Smooth muscle cell (in vitro differentiated cells): Measurements from ENCODE around the gene SUGP2. TPM values are rescaled to one million over a fixed set of nuclear protein-coding genes. Genes with fewer than 3 reads are reported as not detected.
A peak's percentile ranks its signal among the peaks of the same experiment; 100 is the strongest.

Source experiments
- DNase-seq: peaks from one replicate; lab custom pipeline; 2025; ENCODE audit not compliant: unreplicated experiment; lab: John Stamatoyannopoulos, UW
- H2AFZ ChIP-seq: fragments of 200-600 bp; sonication (generic); 2 replicates; pipeline ENCODE4 v1.6.0; 2016; ENCODE audit warnings: antibody characterized with exemption, low read depth, mild to moderate bottlenecking
- H3F3A ChIP-seq: fragments of 200-600 bp; sonication (generic); 2 replicates; pipeline ENCODE4 v1.6.0; 2017; ENCODE audit warnings: antibody characterized with exemption, low read depth
- H3K27ac ChIP-seq: fragments of 200-600 bp; sonication (generic); 2 replicates; pipeline ENCODE4 v1.5.1; 2016; ENCODE audit warnings: low read depth, mild to moderate bottlenecking
- H3K27me3 ChIP-seq: fragments of 200-600 bp; sonication (generic); 2 replicates; pipeline ENCODE4 v1.6.1; 2016; ENCODE audit warnings: low read depth, mild to moderate bottlenecking
- H3K36me3 ChIP-seq: fragments of 200-600 bp; sonication (generic); 2 replicates; pipeline ENCODE4 v1.5.1; 2016; ENCODE audit warnings: low read depth
- H3K4me1 ChIP-seq: fragments of 200-600 bp; sonication (generic); 2 replicates; pipeline ENCODE4 v1.5.1; 2016; ENCODE audit warnings: low read depth
- H3K4me2 ChIP-seq: fragments of 200-600 bp; sonication (generic); 2 replicates; pipeline ENCODE4 v1.6.0; 2016; ENCODE audit warnings: mild to moderate bottlenecking
- H3K4me3 ChIP-seq: fragments of 200-600 bp; sonication (generic); 2 replicates; pipeline ENCODE4 v1.5.1; 2016; ENCODE audit warnings: mild to moderate bottlenecking
- H3K79me2 ChIP-seq: fragments of 200-600 bp; sonication (generic); 2 replicates; pipeline ENCODE4 v1.6.0; 2016; ENCODE audit warnings: low read depth, mild to moderate bottlenecking
- H3K9ac ChIP-seq: fragments of 200-600 bp; sonication (generic); 2 replicates; pipeline ENCODE4 v1.6.0; 2016; ENCODE audit warnings: low read depth
- H3K9me3 ChIP-seq: fragments of 200-600 bp; sonication (generic); replicated peaks from 2 replicates; pipeline ENCODE4 v1.5.1; 2016; ENCODE audit warnings: low read depth
- H4K20me1 ChIP-seq: fragments of 200-600 bp; sonication (generic); 2 replicates; pipeline ENCODE4 v1.6.0; 2016; ENCODE audit warnings: low read depth
- CTCF ChIP-seq: fragments of 200-600 bp; sonication (generic); IDR thresholded peaks from 2 replicates; pipeline ENCODE4 v1.5.1; 2017; ENCODE audit warnings: borderline replicate concordance, mild to moderate bottlenecking, antibody characterized with exemption; ENCODE audit not compliant: insufficient read depth, poor library complexity, severe bottlenecking
- WGBS: methylation state at CpG from one replicate; pipeline ENCODE4 v1.1.7; 2016; ENCODE audit warnings: low lambda C conversion rate; 5-methylcytosine and 5-hydroxymethylcytosine counted together
- polyA plus RNA-seq: library from polyadenylated mRNA; unstranded; fragments of >200 nt; fragmentation: Nextera tagmentation; extraction: Ambion mirVana; gene quantifications from 2 replicates; pipeline ENCODE4 v1.2.1, GENCODE V29; 2016
- total RNA-seq: library from RNA; depleted of rRNA; stranded (reverse); fragments of >200 nt; gene quantifications from 2 replicates; pipeline ENCODE4 v1.2.3, GENCODE V29; 2014

Gene SUGP2
- total and polyA plus RNA-seq, 2 experiments from 2014 or later, result 42.2 to 47.6 TPM

GRCh38 chr19:19063183-19064097, 30.1 kb upstream of the SUGP2 start, which contains the start of gene SLC25A42:
TSS of gene SLC25A42 (plus strand) at chr19:19063994. CDS start at chr19:19096125, 32,131 bp downstream.
- no peak within 1 kb of the TSS for H3K27ac ChIP-seq

GRCh38 chr19:19062454-19063182, 29.3 kb upstream of the SUGP2 start:
- Histone ChIP-seq H3K4me2 (peak overlapping the region; percentile 88), H2AFZ (peak overlapping the region; percentile 48), H3K4me3 (peak overlapping the region; percentile 54), H3K9me3 (no peaks in the 10 kb centered on the region), H3K27ac (no peak overlapping the region), H4K20me1 (peaks cover 5% of the 10 kb centered on the region), H3K79me2 (no peaks in the 10 kb centered on the region), H3K9ac (no peak overlapping the region), H3F3A (peaks cover 7% of the 10 kb centered on the region), H3K27me3 (no peaks in the 10 kb centered on the region), H3K4me1 (peaks cover 6% of the 10 kb centered on the region), H3K36me3 (no peaks in the 10 kb centered on the region)
- TF ChIP-seq CTCF, result no peak
- WGBS, result 54% methylated on average over 4 of the region's 4 CpGs
- DNase-seq, result no peak

More at GRCh38 chr19:19063183-19064097, 30.1 kb upstream of the SUGP2 start, which contains the start of gene SLC25A42:
- H3K79me2 ChIP-seq, result no peaks in the 10 kb centered on the region
- no peak within 1 kb of the TSS for H3K9ac ChIP-seq
- peak within 1 kb of the TSS; percentile 91 for H3K4me2 ChIP-seq
- peaks cover 8% of the 10 kb centered on the region for H4K20me1 ChIP-seq
- no peaks in the 10 kb centered on the region for H3K27me3 ChIP-seq
- DNase-seq, result peak; percentile 96
- no peaks in the 10 kb centered on the region for H3K36me3 ChIP-seq
- H3F3A ChIP-seq, result peaks cover 7% of the 10 kb centered on the region
- no peak for TF ChIP-seq CTCF
- H2AFZ ChIP-seq, result peak within 1 kb of the TSS; percentile 48
- H3K4me1 ChIP-seq, result peaks cover 6% of the 10 kb centered on the region
- peak within 1 kb of the TSS; percentile 54 for H3K4me3 ChIP-seq
- WGBS, result 5% methylated on average over 61 of the region's 77 CpGs
- no peaks in the 10 kb centered on the region for H3K9me3 ChIP-seq

GRCh38 chr19:19061506-19061905, 28.2 kb upstream of the SUGP2 start:
- no peak overlapping the region for H3K4me3 ChIP-seq
- no peak for DNase-seq
- no peak overlapping the region for H2AFZ ChIP-seq
- peaks cover 7% of the 10 kb centered on the region for H3F3A ChIP-seq
- no peaks in the 10 kb centered on the region for H3K79me2 ChIP-seq
- H4K20me1 ChIP-seq, result no peaks in the 10 kb centered on the region
- no peak for TF ChIP-seq CTCF
- H3K36me3 ChIP-seq, result no peaks in the 10 kb centered on the region
- H3K27ac ChIP-seq, result no peak overlapping the region
- peaks cover 6% of the 10 kb centered on the region for H3K4me1 ChIP-seq
- H3K4me2 ChIP-seq, result no peak overlapping the region
- WGBS, result 96% methylated on average over 8 of the region's 8 CpGs
- no peak overlapping the region for H3K9ac ChIP-seq
- no peaks in the 10 kb centered on the region for H3K27me3 ChIP-seq
- H3K9me3 ChIP-seq, result no peaks in the 10 kb centered on the region
